MM.1S (cell line): ENCODE data around the gene ITPKA.

Source experiments
- DNase-seq: peaks from one replicate; pipeline ENCODE4 v3.0.0-alpha.2; 2015
- H2AFZ ChIP-seq: fragments of 300-600 bp; sonication (generic); 2 replicates; pipeline ENCODE4 v1.6.0; 2016; ENCODE audit warnings: antibody characterized with exemption, low read length
- H3F3A ChIP-seq: fragments of 300-600 bp; sonication (generic); 2 replicates; pipeline ENCODE4 v1.6.1; 2016; ENCODE audit warnings: mild to moderate bottlenecking, antibody characterized with exemption, low read length, moderate library complexity, mixed read lengths; ENCODE audit not compliant: insufficient read depth
- H3K27ac ChIP-seq: fragments of 300-600 bp; sonication (generic); 2 replicates; pipeline ENCODE4 v1.5.1; 2016; ENCODE audit warnings: mild to moderate bottlenecking, low read length
- H3K27me3 ChIP-seq: fragments of 300-600 bp; sonication (generic); replicated peaks from 2 replicates; pipeline ENCODE4 v1.6.0; 2016; ENCODE audit warnings: low read length; ENCODE audit not compliant: insufficient read depth
- H3K36me3 ChIP-seq: fragments of 300-600 bp; sonication (generic); replicated peaks from 2 replicates; pipeline ENCODE4 v1.6.1; 2016; ENCODE audit warnings: mild to moderate bottlenecking, low read length, mixed read lengths; ENCODE audit not compliant: insufficient read depth
- H3K4me1 ChIP-seq: fragments of 300-600 bp; sonication (generic); 2 replicates; pipeline ENCODE4 v1.6.1; 2016; ENCODE audit warnings: low read length, mixed read lengths
- H3K4me2 ChIP-seq: fragments of 300-600 bp; sonication (generic); 2 replicates; pipeline ENCODE4 v1.6.0; 2016; ENCODE audit warnings: low read depth, low read length
- H3K4me3 ChIP-seq: fragments of 300-600 bp; sonication (generic); 2 replicates; pipeline ENCODE4 v1.5.1; 2016; ENCODE audit warnings: low read length, mixed read lengths
- H3K79me2 ChIP-seq: fragments of 300-600 bp; sonication (generic); 2 replicates; pipeline ENCODE4 v1.6.1; 2016; ENCODE audit warnings: mixed run types, low read length, mixed read lengths
- H3K9ac ChIP-seq: fragments of 300-600 bp; sonication (generic); 2 replicates; pipeline ENCODE4 v1.6.1; 2016; ENCODE audit warnings: low read length, mixed read lengths
- H3K9me2 ChIP-seq: fragments of 300-600 bp; sonication (generic); replicated peaks from 2 replicates; pipeline ENCODE4 v1.6.1; 2016; ENCODE audit warnings: mild to moderate bottlenecking, low read length, mixed read lengths; ENCODE audit not compliant: insufficient read depth
- H3K9me3 ChIP-seq: fragments of 300-600 bp; sonication (generic); replicated peaks from 2 replicates; pipeline ENCODE4 v1.6.1; 2016; ENCODE audit warnings: mild to moderate bottlenecking, low read length, mixed read lengths; ENCODE audit not compliant: insufficient read depth
- H4K20me1 ChIP-seq: fragments of 300-600 bp; sonication (generic); 2 replicates; pipeline ENCODE4 v1.6.1; 2016; ENCODE audit warnings: mild to moderate bottlenecking, low read length, moderate library complexity, mixed read lengths; ENCODE audit not compliant: insufficient read depth
- EZH2 ChIP-seq: fragments of 300-600 bp; sonication (generic); optimal IDR thresholded peaks from 2 replicates; pipeline ENCODE3; 2017; ENCODE audit warnings: low read depth, mild to moderate bottlenecking, antibody characterized with exemption, low read length, mixed read lengths
- EZH2phosphoT487 ChIP-seq: fragments of 300-600 bp; sonication (generic); IDR thresholded peaks from 2 replicates; pipeline ENCODE4 v1.6.1; 2018; ENCODE audit warnings: antibody characterized with exemption, low read length
- TF ChIP-seq, protein P1 (sequence below): fragments of 300-600 bp; sonication (generic); IDR thresholded peaks from 2 replicates; pipeline ENCODE4 v1.5.1; 2016; ENCODE audit warnings: antibody characterized with exemption, low read length, mixed read lengths

Gene ITPKA

DNA sequence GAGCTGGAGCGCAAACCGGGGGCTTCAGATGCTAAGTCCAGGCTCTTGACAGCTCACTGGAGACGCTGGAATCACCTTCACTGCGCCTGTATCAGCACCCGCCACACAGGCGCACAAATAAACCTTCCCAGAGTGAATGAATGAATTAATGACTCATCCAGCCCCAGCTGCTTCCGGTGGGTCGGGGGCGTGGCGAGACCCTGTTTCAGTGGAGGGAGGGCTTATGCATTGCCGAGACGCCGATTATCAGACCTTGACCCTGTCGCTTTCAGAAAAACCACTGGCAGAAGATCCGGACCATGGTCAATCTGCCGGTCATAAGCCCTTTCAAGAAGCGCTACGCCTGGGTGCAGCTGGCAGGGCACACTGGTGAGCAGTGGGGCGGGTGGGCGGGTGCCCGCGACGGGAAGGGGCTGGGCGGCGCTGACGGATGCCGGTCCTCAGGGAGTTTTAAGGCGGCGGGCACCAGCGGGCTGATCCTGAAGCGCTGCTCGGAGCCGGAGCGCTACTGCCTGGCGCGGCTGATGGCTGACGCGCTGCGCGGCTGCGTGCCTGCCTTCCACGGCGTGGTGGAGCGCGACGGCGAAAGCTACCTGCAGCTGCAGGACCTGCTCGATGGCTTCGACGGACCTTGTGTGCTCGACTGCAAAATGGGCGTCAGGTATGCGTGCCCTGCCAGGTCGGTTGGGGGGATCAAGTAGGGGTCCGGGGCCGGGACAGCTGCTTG is 7.7 kb downstream of the ITPKA start:
- Histone ChIP-seq H3K4me1 (no peaks in the 10 kb centered on the region), H3K9me2 (no peaks in the 10 kb centered on the region), H3F3A (no peaks in the 10 kb centered on the region), H4K20me1 (no peaks in the 10 kb centered on the region), H3K36me3 (no peaks in the 10 kb centered on the region), H3K9ac (no peak overlapping the region), H2AFZ (no peak overlapping the region), H3K27ac (no peak overlapping the region), H3K79me2 (no peaks in the 10 kb centered on the region), H3K27me3 (no peaks in the 10 kb centered on the region), H3K4me3 (no peak overlapping the region), H3K4me2 (no peak overlapping the region), H3K9me3 (no peaks in the 10 kb centered on the region)
- TF ChIP-seq EZH2phosphoT487 (no peak), EZH2 (no peak)
- TF ChIP-seq, protein P1, sequence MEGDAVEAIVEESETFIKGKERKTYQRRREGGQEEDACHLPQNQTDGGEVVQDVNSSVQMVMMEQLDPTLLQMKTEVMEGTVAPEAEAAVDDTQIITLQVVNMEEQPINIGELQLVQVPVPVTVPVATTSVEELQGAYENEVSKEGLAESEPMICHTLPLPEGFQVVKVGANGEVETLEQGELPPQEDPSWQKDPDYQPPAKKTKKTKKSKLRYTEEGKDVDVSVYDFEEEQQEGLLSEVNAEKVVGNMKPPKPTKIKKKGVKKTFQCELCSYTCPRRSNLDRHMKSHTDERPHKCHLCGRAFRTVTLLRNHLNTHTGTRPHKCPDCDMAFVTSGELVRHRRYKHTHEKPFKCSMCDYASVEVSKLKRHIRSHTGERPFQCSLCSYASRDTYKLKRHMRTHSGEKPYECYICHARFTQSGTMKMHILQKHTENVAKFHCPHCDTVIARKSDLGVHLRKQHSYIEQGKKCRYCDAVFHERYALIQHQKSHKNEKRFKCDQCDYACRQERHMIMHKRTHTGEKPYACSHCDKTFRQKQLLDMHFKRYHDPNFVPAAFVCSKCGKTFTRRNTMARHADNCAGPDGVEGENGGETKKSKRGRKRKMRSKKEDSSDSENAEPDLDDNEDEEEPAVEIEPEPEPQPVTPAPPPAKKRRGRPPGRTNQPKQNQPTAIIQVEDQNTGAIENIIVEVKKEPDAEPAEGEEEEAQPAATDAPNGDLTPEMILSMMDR = no peak
- DNase-seq = no peak

DNA sequence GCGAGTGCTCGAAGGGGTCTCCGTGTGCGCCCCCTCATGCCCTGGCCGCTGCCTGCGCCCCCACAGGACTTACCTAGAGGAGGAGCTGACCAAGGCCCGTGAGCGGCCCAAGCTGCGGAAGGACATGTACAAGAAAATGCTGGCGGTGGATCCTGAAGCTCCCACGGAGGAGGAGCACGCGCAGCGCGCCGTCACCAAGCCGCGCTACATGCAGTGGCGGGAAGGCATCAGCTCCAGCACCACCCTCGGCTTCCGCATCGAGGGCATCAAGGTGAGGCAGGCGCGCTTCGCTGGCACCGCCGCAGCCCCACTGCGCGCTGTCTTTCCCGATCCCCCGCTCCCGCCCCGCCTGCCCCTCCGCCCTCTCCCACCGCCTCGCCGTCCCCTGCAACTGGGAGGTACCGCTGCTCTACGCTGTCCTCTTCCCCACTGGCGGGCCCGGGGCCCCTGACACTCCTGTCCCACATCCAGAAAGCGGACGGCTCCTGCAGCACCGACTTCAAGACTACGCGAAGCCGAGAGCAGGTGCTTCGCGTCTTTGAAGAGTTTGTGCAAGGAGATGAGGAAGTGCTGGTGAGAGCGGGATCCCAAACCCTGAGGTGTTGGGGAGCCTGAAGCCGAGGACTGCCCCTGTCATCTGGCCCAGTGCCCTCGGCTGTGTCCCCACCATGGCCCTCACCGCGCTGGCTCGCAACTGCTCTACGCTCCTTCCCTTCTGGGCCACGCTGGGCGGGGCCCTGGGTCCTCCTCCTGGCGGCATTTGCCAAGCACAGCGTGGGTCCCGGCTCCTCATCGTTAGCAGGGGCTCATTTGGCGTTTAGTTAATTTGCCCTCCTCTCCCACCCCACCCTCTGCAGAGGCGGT is 8.5 kb downstream of the ITPKA start:
- Histone ChIP-seq H3K4me3 (no peak overlapping the region), H2AFZ (no peak overlapping the region), H3K4me2 (no peak overlapping the region), H3K79me2 (no peaks in the 10 kb centered on the region), H3K9ac (no peak overlapping the region), H3F3A (no peaks in the 10 kb centered on the region), H3K4me1 (no peaks in the 10 kb centered on the region), H3K36me3 (no peaks in the 10 kb centered on the region), H3K27ac (no peak overlapping the region), H3K27me3 (no peaks in the 10 kb centered on the region), H3K9me2 (no peaks in the 10 kb centered on the region), H3K9me3 (no peaks in the 10 kb centered on the region), H4K20me1 (no peaks in the 10 kb centered on the region)
- TF ChIP-seq EZH2phosphoT487 (no peak), EZH2 (no peak)
- TF ChIP-seq, protein P1 = no peak
- DNase-seq = no peak

DNA sequence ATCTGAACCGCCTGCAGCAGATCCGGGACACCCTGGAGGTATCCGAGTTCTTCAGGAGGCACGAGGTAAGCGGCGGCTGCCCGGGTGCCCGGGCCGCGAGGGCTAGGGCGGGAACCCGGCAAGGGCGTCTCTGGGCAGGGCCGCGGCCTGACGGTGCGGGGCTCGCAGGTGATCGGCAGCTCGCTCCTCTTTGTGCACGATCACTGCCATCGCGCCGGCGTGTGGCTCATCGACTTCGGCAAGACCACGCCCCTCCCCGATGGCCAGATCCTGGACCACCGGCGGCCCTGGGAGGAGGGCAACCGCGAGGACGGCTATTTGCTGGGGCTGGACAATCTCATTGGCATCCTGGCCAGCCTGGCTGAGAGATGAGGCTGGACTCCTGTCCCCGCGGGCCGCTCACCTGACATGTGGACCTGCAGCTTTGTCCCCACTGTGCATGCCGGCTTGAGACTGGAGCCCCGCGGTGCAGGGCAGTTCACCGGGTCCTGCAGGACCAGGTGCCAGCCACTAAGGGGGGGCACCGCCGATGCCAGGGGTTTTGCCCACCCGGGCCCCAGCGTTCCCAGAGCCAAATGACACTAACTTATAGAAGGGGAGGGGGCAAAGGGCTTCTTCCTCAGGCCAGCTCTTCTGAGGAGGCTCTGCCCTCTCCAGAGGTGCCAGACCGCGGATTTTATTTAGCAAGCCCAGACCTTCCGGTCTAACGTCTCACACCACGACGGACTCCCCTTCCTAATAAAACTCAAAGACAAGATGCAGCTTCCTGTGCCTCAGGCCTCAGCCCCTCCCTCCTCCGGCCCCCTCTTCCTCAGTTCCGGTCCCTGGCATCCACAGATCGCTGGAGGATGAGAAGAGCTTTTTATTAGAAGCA is 9.4 kb downstream of the ITPKA start:
- Histone ChIP-seq H3K27me3 (no peaks in the 10 kb centered on the region), H3K4me3 (no peak overlapping the region)

More for the DNA sequence above, 9.4 kb downstream of the ITPKA start:
- H3K27ac ChIP-seq = no peak overlapping the region
- DNase-seq = no peak
- no peak overlapping the region for H2AFZ ChIP-seq
- no peaks in the 10 kb centered on the region for H3K9me3 ChIP-seq
- no peaks in the 10 kb centered on the region for H4K20me1 ChIP-seq
- no peaks in the 10 kb centered on the region for H3K4me1 ChIP-seq
- H3K9me2 ChIP-seq = no peaks in the 10 kb centered on the region
- H3F3A ChIP-seq = no peaks in the 10 kb centered on the region
- no peaks in the 10 kb centered on the region for H3K79me2 ChIP-seq
- TF ChIP-seq, protein P1 = no peak
- no peak for TF ChIP-seq EZH2
- no peak for TF ChIP-seq EZH2phosphoT487
- H3K9ac ChIP-seq = no peak overlapping the region
- no peak overlapping the region for H3K4me2 ChIP-seq
- no peaks in the 10 kb centered on the region for H3K36me3 ChIP-seq
